Progenitor cell of endocrine pancreas (in vitro differentiated cells): ENCODE data around the gene SLC9A7. TPM values are rescaled to one million over a fixed set of nuclear protein-coding genes. Genes with fewer than 3 reads are reported as not detected.

Experiments
- DNase-seq: peaks from one replicate; pipeline ENCODE4 v3.0.0; 2021; ENCODE audit warnings: low spot score; ENCODE audit not compliant: unreplicated experiment
- H3K27ac Mint-ChIP-seq: 2 replicates; pipeline ENCODE4 v1.8.0; 2021; ENCODE audit warnings: mild to moderate bottlenecking, moderate library complexity, mixed read lengths
- H3K27me3 Mint-ChIP-seq: 2 replicates; pipeline ENCODE4 v1.8.0; 2021; ENCODE audit warnings: mixed read lengths
- H3K36me3 Mint-ChIP-seq: 2 replicates; pipeline ENCODE4 v1.8.0; 2022; ENCODE audit warnings: mixed read lengths; ENCODE audit not compliant: insufficient read depth
- H3K4me1 Mint-ChIP-seq: 2 replicates; pipeline ENCODE4 v1.8.0; 2021; ENCODE audit warnings: low read depth, mixed read lengths
- H3K4me3 Mint-ChIP-seq: 2 replicates; pipeline ENCODE4 v1.8.0; 2021; ENCODE audit warnings: low read depth, mild to moderate bottlenecking, moderate library complexity, mixed read lengths
- H3K9me3 Mint-ChIP-seq: 2 replicates; pipeline ENCODE4 v1.8.0; 2021; ENCODE audit warnings: low read depth, mixed read lengths
- total RNA-seq: library from RNA; stranded (reverse); gene quantifications from 2 replicates; pipeline ENCODE4 v1.2.1, GENCODE V29; 2021
- TF ChIP-seq, protein P1 (sequence below): fragments of 200-600 bp; sonication (generic); IDR thresholded peaks from one replicate; pipeline ENCODE4 v1.5.0; 2021; ENCODE audit warnings: antibody characterized with exemption, mild to moderate bottlenecking; ENCODE audit not compliant: unreplicated experiment

Gene SLC9A7
- total RNA-seq, 1 donor from 2014 or later: 9.5 TPM

DNA sequence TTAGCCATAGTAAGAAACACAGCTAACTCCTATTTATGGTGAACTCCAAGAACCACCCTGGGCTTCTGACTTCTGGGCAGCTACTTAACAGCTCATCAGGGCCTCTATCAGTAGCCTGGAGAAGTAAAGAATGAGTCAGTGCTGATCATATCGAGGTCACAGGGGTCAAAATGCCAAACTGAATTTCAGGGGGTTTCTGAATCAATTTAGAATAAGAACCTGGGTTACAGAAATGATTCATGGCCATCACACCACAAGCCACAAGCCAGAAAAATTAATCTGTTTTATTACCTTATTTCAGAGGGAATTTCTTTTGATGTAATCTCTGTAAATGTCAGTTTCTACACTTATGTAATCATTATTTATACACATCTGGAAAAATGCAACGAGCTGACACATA lies 121.0 kb downstream of the SLC9A7 start:
- TF ChIP-seq, protein P1, sequence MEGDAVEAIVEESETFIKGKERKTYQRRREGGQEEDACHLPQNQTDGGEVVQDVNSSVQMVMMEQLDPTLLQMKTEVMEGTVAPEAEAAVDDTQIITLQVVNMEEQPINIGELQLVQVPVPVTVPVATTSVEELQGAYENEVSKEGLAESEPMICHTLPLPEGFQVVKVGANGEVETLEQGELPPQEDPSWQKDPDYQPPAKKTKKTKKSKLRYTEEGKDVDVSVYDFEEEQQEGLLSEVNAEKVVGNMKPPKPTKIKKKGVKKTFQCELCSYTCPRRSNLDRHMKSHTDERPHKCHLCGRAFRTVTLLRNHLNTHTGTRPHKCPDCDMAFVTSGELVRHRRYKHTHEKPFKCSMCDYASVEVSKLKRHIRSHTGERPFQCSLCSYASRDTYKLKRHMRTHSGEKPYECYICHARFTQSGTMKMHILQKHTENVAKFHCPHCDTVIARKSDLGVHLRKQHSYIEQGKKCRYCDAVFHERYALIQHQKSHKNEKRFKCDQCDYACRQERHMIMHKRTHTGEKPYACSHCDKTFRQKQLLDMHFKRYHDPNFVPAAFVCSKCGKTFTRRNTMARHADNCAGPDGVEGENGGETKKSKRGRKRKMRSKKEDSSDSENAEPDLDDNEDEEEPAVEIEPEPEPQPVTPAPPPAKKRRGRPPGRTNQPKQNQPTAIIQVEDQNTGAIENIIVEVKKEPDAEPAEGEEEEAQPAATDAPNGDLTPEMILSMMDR: no peak
- H3K27me3 Mint-ChIP-seq: no peaks in the 10 kb centered on the region
- no peaks in the 10 kb centered on the region for H3K36me3 Mint-ChIP-seq
- H3K9me3 Mint-ChIP-seq: peaks cover 2% of the 10 kb centered on the region
- H3K4me1 Mint-ChIP-seq: no peaks in the 10 kb centered on the region
- H3K27ac Mint-ChIP-seq: no peak overlapping the region
- DNase-seq: no peak
- H3K4me3 Mint-ChIP-seq: no peak overlapping the region

DNA sequence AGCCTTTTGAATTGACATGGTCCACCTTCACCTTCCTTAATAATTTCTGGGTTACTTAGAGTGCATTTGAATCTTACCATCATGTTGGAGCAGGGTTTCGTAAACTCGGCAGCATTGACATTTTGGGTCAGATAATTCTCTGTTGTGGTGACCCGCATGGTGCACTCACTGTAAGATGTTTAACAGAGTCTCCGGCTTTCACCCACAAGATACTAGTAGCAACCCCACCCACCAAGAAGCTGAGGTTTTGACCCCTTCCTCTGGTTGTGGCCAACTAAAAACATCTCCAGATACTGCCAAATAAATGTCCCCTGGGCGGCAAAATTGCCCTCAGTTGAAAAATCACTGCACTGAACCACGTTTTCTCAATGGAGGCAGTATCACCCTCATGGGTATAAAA lies 122.7 kb downstream of the SLC9A7 start:
- TF ChIP-seq, protein P1: no peak
- H3K27me3 Mint-ChIP-seq: no peaks in the 10 kb centered on the region
- no peaks in the 10 kb centered on the region for H3K4me1 Mint-ChIP-seq
- peaks cover 2% of the 10 kb centered on the region for H3K36me3 Mint-ChIP-seq
- no peak overlapping the region for H3K27ac Mint-ChIP-seq
- H3K4me3 Mint-ChIP-seq: no peak overlapping the region
- peaks cover 10% of the 10 kb centered on the region for H3K9me3 Mint-ChIP-seq
- DNase-seq: no peak

GRCh38 chrX:46635186-46635585 lies 123.7 kb downstream of the SLC9A7 start:
- Mint-ChIP-seq H3K4me1 (no peaks in the 10 kb centered on the region), H3K27me3 (no peaks in the 10 kb centered on the region), H3K36me3 (peaks cover 2% of the 10 kb centered on the region), H3K4me3 (no peak overlapping the region), H3K27ac (no peak overlapping the region), H3K9me3 (peaks cover 10% of the 10 kb centered on the region)
- TF ChIP-seq, protein P1: no peak
- DNase-seq: no peak

GRCh38 chrX:46634577-46634976 lies 124.3 kb downstream of the SLC9A7 start:
- H3K27me3 Mint-ChIP-seq: no peaks in the 10 kb centered on the region
- no peaks in the 10 kb centered on the region for H3K4me1 Mint-ChIP-seq
- H3K4me3 Mint-ChIP-seq: no peak overlapping the region
- peaks cover 2% of the 10 kb centered on the region for H3K36me3 Mint-ChIP-seq
- no peak overlapping the region for H3K27ac Mint-ChIP-seq
- DNase-seq: no peak
- TF ChIP-seq, protein P1: no peak
- H3K9me3 Mint-ChIP-seq: peaks cover 10% of the 10 kb centered on the region

DNA sequence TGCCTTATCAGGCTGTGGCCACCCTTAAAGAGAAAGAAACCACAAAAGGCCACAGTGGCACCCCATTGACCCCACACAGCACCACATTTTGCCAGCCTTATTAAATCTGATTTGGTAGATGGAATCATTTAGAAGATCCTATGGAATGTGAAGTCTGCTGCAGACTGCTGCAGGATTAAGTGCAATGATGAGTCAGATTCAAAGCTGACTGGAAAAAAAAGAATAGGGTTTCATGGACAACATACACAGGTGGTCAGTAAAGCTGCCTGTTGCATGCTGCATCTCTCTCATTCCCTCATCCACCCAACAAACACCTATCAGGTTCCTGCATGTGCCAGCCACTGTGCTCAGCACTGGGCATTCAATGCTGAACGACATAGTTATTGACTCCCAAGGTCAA lies 128.8 kb downstream of the SLC9A7 start:
- TF ChIP-seq, protein P1: no peak
- Mint-ChIP-seq H3K27me3 (no peaks in the 10 kb centered on the region), H3K36me3 (peaks cover 4% of the 10 kb centered on the region), H3K27ac (no peak overlapping the region), H3K4me1 (peaks cover 9% of the 10 kb centered on the region), H3K9me3 (peaks cover 13% of the 10 kb centered on the region), H3K4me3 (no peak overlapping the region)
- no peak for DNase-seq
